Measurements from ENCODE around the gene CFAP43.

DNA sequence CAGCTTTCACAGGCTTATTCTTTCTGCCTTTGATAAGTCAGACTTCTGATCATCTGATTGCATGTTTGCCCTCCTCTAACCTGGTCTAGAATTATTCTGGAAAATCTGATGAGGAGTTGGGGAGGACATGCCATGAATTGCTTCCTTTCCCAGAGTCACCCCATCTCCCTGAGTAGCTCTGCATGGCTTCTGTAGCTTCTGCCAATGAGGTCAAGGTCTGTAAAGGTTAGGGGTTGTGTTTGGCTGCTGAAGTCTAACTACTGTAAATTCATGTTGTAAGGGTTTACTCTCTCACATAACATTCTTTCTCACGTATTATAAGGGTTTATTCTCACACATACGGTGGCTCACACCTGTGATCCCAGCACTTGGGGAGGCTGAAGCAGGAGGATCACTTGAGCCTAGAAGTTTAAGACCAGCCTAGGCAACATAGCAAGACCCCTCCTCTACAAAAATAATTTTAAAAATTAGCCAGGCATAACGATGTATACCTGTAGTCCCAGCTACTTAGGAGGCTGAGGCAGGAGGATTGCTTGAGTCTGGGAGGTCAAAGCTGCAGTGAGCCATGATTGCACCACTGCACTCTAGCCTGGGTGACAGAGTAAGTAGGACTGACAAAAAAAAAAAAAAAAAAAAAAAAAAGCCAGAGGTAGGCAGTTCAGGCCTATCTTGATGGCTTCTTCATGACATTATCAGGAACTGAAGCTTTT lies 47.5 kb upstream of the CFAP43 start:
- TF ChIP-seq, protein P1, sequence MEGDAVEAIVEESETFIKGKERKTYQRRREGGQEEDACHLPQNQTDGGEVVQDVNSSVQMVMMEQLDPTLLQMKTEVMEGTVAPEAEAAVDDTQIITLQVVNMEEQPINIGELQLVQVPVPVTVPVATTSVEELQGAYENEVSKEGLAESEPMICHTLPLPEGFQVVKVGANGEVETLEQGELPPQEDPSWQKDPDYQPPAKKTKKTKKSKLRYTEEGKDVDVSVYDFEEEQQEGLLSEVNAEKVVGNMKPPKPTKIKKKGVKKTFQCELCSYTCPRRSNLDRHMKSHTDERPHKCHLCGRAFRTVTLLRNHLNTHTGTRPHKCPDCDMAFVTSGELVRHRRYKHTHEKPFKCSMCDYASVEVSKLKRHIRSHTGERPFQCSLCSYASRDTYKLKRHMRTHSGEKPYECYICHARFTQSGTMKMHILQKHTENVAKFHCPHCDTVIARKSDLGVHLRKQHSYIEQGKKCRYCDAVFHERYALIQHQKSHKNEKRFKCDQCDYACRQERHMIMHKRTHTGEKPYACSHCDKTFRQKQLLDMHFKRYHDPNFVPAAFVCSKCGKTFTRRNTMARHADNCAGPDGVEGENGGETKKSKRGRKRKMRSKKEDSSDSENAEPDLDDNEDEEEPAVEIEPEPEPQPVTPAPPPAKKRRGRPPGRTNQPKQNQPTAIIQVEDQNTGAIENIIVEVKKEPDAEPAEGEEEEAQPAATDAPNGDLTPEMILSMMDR (IDR thresholded peaks at IDR 0.05; ENCODE audit: low read depth, low read length, missing input control): no peak
- TF ChIP-seq, protein P2, sequence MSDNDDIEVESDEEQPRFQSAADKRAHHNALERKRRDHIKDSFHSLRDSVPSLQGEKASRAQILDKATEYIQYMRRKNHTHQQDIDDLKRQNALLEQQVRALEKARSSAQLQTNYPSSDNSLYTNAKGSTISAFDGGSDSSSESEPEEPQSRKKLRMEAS (IDR thresholded peaks at IDR 0.05): no peak
- TF ChIP-seq JUND (IDR thresholded peaks at IDR 0.05): no peak
- no peak for TF ChIP-seq SP1 (IDR thresholded peaks at IDR 0.05)

All from liver (tissue), 3 donors.